NCI-H187 (cell line): Measurements from ENCODE around the gene SLC2A11.
"Not testable (repeated sequence)": the region's sequence is repeated elsewhere in the genome, so short reads cannot be mapped to it uniquely, and the experiment has no call there.

Experiments used
- DNase-seq, 2 experiments: peaks; one replicate each; lab custom pipeline; 2025; lab: John Stamatoyannopoulos, UW

Gene SLC2A11

GRCh38 chr22:23847310-23847920, 10.3 kb upstream of the SLC2A11 start:
- DNase-seq = no peak

- DNase-seq = no peak
These were observed 9.4 kb upstream of the SLC2A11 start for GRCh38 chr22:23847991-23848864.

- DNase-seq = peak; percentile 11 to 23
These were observed 8.4 kb upstream of the SLC2A11 start for GRCh38 chr22:23849009-23850006.

- no peak for DNase-seq
These were observed 7.5 kb upstream of the SLC2A11 start for GRCh38 chr22:23850136-23850611.

GRCh38 chr22:23856721-23857605, 712 bp upstream of the SLC2A11 start:
- no peak for DNase-seq

- no peak for DNase-seq
These were observed 775 bp downstream of the SLC2A11 start for GRCh38 chr22:23858484-23858815.

GRCh38 chr22:23859201-23859600, 1.5 kb downstream of the SLC2A11 start:
- DNase-seq = no peak

GRCh38 chr22:23860187-23860586, 2.5 kb downstream of the SLC2A11 start:
- DNase-seq = not testable (repeated sequence)

- DNase-seq = no peak
These were observed 4.4 kb downstream of the SLC2A11 start for GRCh38 chr22:23862103-23862502.

- DNase-seq = not testable (repeated sequence)
These were observed 7.0 kb downstream of the SLC2A11 start for GRCh38 chr22:23864499-23865154.

GRCh38 chr22:23868580-23868979, 10.9 kb downstream of the SLC2A11 start:
- DNase-seq = no peak

GRCh38 chr22:23874871-23875270, 17.2 kb downstream of the SLC2A11 start:
- DNase-seq = no peak

GRCh38 chr22:23875801-23876200, 18.1 kb downstream of the SLC2A11 start:
- no peak for DNase-seq

- DNase-seq = no peak
These were observed 19.9 kb downstream of the SLC2A11 start for GRCh38 chr22:23877566-23877965.

- DNase-seq = no peak
These were observed 20.5 kb downstream of the SLC2A11 start for GRCh38 chr22:23878219-23878618.

- no peak for DNase-seq
These were observed 24.7 kb downstream of the SLC2A11 start for GRCh38 chr22:23882370-23882769.

- DNase-seq = no peak
These were observed 26.0 kb downstream of the SLC2A11 start for GRCh38 chr22:23883658-23884057.

- no peak for DNase-seq
These were observed 26.5 kb downstream of the SLC2A11 start for GRCh38 chr22:23884140-23884539.

GRCh38 chr22:23888615-23889401, 31.1 kb downstream of the SLC2A11 start:
- DNase-seq = no peak

- DNase-seq = no peak
These were observed 31.9 kb downstream of the SLC2A11 start for GRCh38 chr22:23889620-23890019.
